HL-60/S4 treated with retinoic acid at 250 ng/mL for 4 days and 3 days (cell line): Measurements from ENCODE around the gene CARD18.
"Not testable (repeated sequence)": the region's sequence is repeated elsewhere in the genome, so short reads cannot be mapped to it uniquely, and the experiment has no call there.

Experiments
- in situ Hi-C: fragments of 300-500 bp; cut with MboI; formaldehyde crosslinking; loops from 2 replicates; pipeline ENCODE4 v1.7.0; 2022; ENCODE audit warnings: low sequenced_read_pairs

CARD18 gene

GRCh38 chr11:105135883-105136282 is 3.7 kb downstream of the CARD18 start:
- in situ Hi-C loops, result no loop called here

- in situ Hi-C loops, result no loop called here
These were observed 6.7 kb downstream of the CARD18 start for GRCh38 chr11:105132716-105133511.

GRCh38 chr11:105130189-105130813 is 9.3 kb downstream of the CARD18 start:
- in situ Hi-C loops, result no loop called here

- in situ Hi-C loops, result no loop called here
These were observed 14.8 kb downstream of the CARD18 start for GRCh38 chr11:105124756-105125155.

GRCh38 chr11:105111145-105111944 is 28.2 kb downstream of the CARD18 start:
- in situ Hi-C loops, result no loop called here

- in situ Hi-C loops, result no loop called here
These were observed 28.9 kb downstream of the CARD18 start for GRCh38 chr11:105110688-105111030.

GRCh38 chr11:105109855-105110687 is 29.5 kb downstream of the CARD18 start:
- in situ Hi-C loops, result no loop called here

GRCh38 chr11:105109321-105109720 is 30.2 kb downstream of the CARD18 start:
- in situ Hi-C loops, result no loop called here

- in situ Hi-C loops, result no loop called here
These were observed 31.3 kb downstream of the CARD18 start for GRCh38 chr11:105108247-105108646.

- in situ Hi-C loops, result not testable (repeated sequence)
These were observed 32.2 kb downstream of the CARD18 start for GRCh38 chr11:105107226-105107825.

- in situ Hi-C loops, result no loop called here
These were observed 33.4 kb downstream of the CARD18 start for GRCh38 chr11:105106140-105106539.

- in situ Hi-C loops, result no loop called here
These were observed 35.3 kb downstream of the CARD18 start for GRCh38 chr11:105104292-105104691.

GRCh38 chr11:105103336-105103735 is 36.2 kb downstream of the CARD18 start:
- in situ Hi-C loops, result no loop called here

- in situ Hi-C loops, result not testable (repeated sequence)
These were observed 37.4 kb downstream of the CARD18 start for GRCh38 chr11:105102079-105102581.

GRCh38 chr11:105100981-105101630 is 38.5 kb downstream of the CARD18 start:
- in situ Hi-C loops, result no loop called here

- in situ Hi-C loops, result no loop called here
These were observed 39.4 kb downstream of the CARD18 start for GRCh38 chr11:105100206-105100605.

GRCh38 chr11:105099594-105099993 is 40.0 kb downstream of the CARD18 start:
- in situ Hi-C loops, result not testable (repeated sequence)

GRCh38 chr11:105092256-105093239 is 47.0 kb downstream of the CARD18 start:
- in situ Hi-C loops, result no loop called here
